Activated CD4-positive, alpha-beta T cell treated with anti-CD3 and anti-CD28 coated beads for 24 hours (primary cell): Measurements from ENCODE around the gene ADARB1.
"Not testable (repeated sequence)": the region's sequence is repeated elsewhere in the genome, so short reads cannot be mapped to it uniquely, and the experiment has no call there.

Experiments used
- DNase-seq, 2 donors: peaks; one replicate each; pipeline ENCODE4 v3.0.0-alpha.2; 2020; ENCODE audit warnings: low read depth in 2 of 2

ADARB1 gene

DNA sequence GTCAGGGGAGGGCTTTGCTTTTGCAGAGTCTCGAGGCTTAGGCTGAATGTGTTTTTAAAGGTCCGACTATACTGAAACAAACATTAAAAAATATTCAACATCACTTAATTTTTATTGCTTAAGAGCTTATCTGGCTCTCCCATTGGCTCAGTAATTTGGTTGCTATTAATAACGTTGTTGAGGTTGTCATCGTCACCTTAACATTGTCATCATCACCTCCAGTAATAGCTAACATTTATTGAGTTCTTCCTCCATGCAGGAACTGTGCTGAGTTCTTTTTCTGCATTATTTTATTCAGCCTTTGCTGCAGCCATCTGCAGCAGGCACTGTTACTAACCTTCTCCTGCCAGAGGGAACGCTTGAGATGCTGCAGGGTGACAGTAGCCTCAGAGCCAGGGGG lies 40.1 kb downstream of the ADARB1 start:
- DNase-seq, result no peak

DNA sequence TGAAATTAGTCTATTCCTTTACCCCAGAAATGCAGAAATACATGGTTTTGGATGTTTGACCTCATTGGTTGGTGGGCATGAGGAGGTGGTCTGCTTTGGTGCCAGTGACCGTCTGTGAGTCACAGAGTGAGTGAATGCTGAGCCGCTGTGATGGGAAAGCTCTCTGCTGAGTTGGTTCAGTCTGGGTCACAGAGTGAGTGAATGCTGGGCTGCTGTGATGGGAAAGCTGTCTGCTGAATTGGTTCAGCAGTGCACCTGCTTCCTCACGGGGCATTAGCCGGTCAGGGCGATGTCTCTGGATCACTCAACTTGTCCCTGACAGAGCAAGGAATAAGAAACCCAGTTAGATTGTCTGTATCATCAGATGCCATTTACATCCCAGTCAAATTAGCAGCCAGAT lies 40.8 kb downstream of the ADARB1 start:
- no peak for DNase-seq

GRCh38 chr21:45116066-45116465 lies 41.7 kb downstream of the ADARB1 start:
- DNase-seq, result no peak

- no peak for DNase-seq
Measured at GRCh38 chr21:45117314-45117713, 42.9 kb downstream of the ADARB1 start.

DNA sequence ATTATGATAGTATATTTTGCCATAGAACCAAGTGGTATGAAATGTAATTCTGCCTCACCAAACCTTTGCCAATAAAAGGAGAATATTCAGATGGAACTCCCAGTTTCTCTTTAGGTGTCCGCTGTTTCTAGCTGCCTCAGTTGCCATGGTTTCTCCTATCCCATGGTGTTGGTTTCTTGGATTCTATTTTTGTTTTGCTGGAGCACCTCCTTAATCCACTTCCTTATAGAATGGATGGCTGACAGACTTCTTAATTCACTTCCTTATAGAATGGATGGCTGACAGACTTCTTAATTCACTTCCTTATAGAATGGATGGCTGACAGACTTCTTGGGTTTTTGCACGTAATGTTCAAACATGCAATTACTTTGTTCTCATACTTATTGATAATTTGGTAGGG lies 43.7 kb downstream of the ADARB1 start:
- no peak for DNase-seq

- DNase-seq, result no peak
Measured at GRCh38 chr21:45119812-45120211, 45.4 kb downstream of the ADARB1 start.

DNA sequence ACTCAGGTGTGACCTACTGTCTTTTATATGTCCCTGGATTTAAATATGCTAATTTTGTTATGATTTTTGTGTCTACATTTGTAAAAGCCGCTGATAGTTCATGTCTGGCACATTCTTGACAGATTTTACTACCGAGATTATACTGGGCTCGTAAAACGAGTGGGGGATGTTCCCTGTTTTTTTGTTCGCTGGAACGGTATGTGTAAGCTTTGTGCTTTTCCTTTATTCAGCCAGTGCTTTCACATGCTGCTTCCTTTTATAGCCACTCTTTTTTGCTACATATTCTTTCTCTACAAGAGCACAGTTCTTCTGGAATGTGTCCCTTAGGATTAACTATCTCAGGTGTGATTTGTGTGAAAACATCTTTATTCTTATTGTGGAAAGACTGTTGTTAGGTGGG lies 46.6 kb downstream of the ADARB1 start:
- no peak for DNase-seq

DNA sequence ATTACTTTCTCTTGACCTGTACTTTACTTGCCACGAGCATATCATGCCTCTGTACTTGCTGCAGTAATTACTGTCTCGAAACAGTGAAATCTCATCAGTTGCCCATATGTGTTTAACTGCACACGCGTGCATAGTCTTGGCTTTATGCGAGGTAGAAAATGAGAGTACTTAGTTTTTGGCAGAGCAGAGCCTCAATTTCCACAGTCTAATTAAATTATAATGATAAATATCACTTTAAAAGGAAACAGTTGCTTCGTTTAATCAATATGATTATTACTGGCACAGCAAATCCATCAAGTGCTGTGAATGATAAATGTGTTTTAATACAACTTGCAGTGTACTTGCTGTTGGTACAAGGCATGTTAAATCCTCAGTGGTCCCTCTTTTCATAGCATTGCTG lies 47.6 kb downstream of the ADARB1 start:
- DNase-seq, result no peak

DNA sequence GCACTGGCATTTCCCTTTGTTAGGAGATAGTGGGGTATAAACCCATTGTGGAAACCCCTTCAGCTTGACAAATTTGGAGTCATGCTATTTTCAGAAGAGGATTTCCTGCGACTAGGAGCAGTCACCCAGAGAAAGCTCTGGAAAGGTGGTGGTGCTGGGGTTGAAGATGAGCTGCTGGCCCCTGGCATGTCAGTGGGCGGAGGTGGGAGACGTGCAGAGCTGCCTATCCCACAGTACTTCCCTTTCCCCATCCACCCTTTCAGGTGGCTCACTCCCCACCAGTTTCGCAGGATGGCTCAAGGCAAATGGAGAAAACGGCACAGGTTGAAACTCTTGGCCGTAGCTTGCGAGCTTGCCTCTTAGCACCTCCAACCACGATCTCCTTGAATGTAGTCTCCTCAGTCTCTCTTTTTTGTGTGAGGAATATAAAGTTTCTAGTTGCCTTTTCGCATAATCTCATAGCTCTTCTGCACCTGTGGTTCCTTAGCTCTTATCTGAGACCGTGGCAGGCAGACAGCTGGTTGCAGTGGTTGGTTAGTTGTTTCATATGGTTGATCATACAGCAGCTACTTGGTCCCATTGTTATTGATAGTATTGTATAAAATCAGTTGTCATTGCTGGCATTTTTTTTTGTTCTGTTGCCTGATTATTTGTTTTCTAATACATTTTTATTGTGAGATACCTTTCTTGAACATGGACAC lies 48.2 kb downstream of the ADARB1 start:
- no peak for DNase-seq

DNA sequence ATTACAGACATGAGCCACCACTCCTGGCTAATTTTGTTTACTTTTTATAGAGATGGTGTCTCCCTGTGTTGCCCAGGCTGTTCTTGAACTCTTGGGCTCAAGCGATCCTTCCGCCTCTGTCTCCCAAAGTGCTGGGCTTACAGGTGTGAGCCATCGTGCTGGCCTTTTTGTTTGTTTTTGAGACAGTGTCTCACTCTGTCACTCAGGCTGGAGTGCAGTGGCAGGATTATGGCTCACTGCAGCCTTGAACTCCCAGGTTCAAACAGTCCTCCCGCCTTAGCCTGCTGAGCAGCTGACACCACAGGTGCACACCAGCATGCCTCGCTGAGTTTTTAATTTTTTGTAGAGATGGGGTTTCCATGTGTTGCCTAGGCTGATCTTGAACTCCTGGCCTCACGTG lies 49.1 kb downstream of the ADARB1 start:
- no peak for DNase-seq

- no peak for DNase-seq
Measured at GRCh38 chr21:45124596-45124995, 50.2 kb downstream of the ADARB1 start.

DNA sequence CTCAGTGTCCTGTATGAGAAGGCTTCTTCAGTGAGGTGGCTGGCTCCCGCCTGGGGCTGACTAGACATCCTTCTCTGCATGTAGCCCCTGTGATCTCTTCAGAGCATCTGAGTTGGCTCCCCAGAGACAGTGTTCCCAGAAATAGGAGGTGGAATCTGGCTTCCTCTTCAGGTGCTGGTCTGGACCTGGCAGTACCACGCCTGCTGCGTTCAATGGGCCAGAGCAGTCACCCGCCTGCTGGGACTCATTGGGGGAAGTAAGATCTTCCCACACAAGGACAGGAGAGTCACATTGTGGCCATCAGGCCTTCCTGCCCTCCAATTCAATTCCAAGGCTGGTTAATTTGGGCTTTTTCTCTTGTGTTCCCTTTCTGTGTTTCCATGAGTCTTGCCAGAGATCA lies 51.0 kb downstream of the ADARB1 start:
- no peak for DNase-seq

DNA sequence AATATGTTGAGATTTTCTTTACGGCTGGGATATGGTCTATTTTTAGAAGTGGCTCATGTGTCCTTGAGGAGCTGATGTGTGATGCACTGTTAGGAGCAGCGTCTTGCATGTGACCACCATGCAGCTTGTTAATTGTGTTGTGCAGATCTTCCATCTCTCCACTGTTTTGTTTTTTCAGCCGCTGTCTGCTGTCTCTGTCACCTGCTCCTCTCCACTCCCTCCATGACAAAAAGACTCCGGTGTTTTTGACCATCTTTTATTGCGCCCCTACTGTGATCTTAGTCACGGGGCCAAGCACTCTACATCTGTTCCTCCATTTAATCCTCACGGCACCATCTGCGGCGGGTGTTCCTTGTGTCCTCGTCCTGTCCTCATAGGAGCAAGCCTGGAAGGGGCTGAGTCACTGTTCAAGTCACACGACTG lies 51.8 kb downstream of the ADARB1 start:
- no peak for DNase-seq

DNA sequence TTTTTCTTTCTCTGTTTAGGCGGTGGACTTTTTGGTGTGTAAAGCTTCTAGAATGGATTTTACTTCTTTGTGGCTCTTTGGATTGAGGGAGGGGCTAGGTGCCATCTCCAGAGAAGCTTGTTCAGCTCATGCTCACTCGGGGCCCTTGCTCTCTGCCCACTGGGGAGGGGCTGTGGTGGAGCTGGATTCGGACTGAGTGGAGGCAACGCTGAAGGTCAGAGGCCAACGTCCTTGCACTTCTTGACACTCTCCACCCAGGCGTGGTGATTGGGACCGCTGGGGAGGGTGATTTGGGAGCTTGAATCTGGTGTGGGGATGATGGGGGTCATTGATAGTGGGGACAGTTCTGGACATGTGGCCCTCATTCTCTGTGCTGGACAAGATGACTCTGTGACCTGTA lies 52.6 kb downstream of the ADARB1 start:
- no peak for DNase-seq

DNA sequence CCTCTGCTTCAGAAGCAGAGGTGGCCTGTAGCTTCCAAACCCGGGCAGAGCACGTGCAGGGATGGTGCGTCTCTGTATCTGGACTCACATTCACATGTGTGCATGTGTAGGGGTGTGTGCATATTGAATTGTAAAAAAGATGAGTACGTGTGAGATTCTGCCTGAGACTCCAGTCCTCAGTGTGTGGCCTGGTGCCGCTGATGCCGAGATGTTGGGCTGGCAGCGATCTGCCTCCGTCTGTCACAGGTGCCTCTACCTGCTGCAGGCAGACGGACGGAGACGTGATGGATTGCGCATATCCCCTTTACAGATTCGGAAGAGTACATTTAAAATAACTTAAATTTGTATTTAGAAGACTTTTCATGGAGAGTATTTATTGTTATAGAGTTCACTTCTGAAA lies 53.6 kb downstream of the ADARB1 start:
- no peak for DNase-seq

- DNase-seq, result peak; percentile 42 to 46
Measured at GRCh38 chr21:45128613-45129188, 54.3 kb downstream of the ADARB1 start.

DNA sequence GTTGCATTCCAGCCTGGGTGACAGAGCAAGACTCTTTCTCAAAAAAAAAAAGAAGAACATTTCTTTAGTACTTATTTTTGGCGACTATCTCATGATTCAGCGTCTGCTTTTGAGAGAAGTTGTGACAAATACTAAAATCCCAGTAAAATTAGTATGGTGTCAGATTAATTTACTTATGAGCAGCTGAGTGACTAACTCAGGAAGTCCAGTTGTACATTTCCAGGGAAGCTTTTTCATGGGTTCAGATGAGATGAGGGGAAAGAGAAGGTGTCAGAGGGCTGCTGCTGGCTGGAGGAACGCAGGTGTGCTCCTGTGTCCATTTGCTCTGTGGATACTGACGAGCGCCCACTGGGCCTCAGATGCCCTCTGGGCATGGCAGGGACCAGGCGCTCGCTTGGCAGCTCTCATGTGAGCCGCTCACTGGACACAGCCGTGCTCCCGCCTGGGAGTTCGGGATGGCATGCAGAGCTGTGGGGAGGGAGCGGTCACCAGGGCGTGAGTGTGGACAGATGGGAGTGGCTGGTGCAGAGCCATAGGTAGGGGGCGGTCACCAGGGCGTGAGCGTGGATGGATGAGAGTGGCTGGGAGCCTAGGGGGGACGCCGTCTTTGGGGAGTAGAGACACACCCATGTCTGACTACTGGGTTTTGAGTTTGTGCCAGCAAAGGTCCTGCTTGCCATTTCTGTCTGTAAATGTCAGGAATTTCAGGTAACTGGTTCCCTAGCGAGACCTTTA lies 55.0 kb downstream of the ADARB1 start:
- no peak for DNase-seq

GRCh38 chr21:45130324-45130774 lies 56.0 kb downstream of the ADARB1 start:
- no peak for DNase-seq

GRCh38 chr21:45131537-45131999 lies 57.2 kb downstream of the ADARB1 start:
- no peak for DNase-seq

DNA sequence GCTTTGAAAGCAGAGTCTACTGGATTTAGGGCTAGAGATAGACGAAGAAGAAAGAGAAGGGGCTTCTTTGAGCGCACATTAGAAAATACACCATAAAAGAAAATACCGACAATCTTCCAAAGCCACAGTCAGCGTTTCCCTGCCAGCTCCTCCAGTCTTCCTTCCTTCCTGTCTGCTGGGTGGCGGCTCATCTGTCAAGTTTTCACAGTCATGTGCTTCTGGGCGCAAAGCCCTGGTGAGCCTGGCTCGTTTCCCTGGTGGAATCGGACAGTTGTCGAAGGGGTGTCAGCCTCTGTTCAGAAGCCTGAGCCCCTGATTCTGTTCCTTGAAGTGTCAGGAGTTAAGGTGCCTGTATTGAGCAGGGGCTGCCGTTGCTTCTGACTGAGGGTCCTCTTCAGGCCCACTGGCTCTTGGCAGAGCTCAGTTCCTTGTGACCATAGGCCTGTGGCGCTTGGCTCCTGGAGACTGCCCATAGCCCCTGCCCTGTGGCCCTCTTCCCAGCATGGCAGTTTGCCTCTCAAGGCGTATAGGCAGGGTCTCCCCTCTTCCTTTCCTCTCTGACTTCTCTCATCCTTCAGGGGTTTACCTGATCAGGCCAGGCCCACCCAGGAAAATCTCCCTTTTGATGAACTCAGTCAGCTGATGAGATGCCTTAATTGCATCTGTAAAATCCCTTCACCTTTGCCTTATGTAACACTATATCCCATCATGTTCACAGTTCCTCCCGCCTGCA lies 58.6 kb downstream of the ADARB1 start:
- DNase-seq, result no peak

GRCh38 chr21:45133574-45134278 lies 59.3 kb downstream of the ADARB1 start:
- not testable (repeated sequence) for DNase-seq
